ENCODE measurements around the gene LGALSL.

The LGALSL gene

DNA sequence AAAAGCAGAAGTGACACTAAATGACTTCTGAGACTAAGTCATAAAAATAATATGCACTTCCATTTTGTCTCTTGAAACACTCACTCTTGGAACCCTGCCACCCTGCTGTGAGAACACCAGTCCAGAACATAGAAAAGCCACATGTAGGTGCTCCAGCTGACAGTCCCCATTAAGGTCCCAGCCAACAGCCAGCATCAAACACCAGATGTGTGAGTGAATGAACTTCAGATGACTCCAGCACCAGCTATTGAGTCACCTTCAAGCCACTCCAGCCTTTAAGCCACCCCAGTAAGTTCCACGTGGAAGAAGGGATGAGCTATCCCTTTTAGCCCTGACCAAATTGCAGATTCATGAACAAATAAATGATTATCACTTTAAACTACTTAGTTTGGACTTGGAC is 31.5 kb upstream of the LGALSL start:
- DNase-seq, result no peak
- Histone ChIP-seq H3K36me3 (no peaks in the 10 kb centered on the region), H3K27me3 (no peaks in the 10 kb centered on the region), H3K4me1 (no peaks in the 10 kb centered on the region), H3K9me3 (no peaks in the 10 kb centered on the region), H3K4me3 (ENCODE audit: low read depth, low read length) (no peak overlapping the region)
- TF ChIP-seq, protein P1, sequence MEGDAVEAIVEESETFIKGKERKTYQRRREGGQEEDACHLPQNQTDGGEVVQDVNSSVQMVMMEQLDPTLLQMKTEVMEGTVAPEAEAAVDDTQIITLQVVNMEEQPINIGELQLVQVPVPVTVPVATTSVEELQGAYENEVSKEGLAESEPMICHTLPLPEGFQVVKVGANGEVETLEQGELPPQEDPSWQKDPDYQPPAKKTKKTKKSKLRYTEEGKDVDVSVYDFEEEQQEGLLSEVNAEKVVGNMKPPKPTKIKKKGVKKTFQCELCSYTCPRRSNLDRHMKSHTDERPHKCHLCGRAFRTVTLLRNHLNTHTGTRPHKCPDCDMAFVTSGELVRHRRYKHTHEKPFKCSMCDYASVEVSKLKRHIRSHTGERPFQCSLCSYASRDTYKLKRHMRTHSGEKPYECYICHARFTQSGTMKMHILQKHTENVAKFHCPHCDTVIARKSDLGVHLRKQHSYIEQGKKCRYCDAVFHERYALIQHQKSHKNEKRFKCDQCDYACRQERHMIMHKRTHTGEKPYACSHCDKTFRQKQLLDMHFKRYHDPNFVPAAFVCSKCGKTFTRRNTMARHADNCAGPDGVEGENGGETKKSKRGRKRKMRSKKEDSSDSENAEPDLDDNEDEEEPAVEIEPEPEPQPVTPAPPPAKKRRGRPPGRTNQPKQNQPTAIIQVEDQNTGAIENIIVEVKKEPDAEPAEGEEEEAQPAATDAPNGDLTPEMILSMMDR (IDR thresholded peaks at IDR 0.05; ENCODE audit: low read depth, low read length), result no peak

DNA sequence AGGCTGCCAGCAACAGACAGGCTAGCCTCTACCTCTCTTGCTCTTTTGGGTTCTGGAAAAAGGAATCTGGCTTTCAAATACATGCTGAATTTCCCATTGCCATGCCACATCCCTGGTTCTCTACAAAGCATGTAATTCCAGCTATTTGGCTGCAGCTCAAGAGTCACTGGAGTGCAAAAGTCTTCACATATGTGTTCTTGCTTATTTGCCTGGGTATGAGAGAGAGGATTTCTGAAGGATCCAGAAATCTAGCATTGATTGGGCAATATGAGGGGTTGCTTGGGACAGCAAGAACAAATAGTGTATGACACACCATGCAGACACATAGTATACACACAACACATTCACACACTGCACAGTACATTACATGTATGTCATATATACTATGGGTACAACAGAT is 30.7 kb upstream of the LGALSL start:
- DNase-seq, result no peak
- no peaks in the 10 kb centered on the region for H3K27me3 ChIP-seq
- no peaks in the 10 kb centered on the region for H3K4me1 ChIP-seq
- H3K36me3 ChIP-seq, result no peaks in the 10 kb centered on the region
- TF ChIP-seq, protein P1 (IDR thresholded peaks at IDR 0.05; ENCODE audit: low read depth, low read length), result no peak
- no peaks in the 10 kb centered on the region for H3K9me3 ChIP-seq
- H3K4me3 ChIP-seq (ENCODE audit: low read depth, low read length), result no peak overlapping the region

DNA sequence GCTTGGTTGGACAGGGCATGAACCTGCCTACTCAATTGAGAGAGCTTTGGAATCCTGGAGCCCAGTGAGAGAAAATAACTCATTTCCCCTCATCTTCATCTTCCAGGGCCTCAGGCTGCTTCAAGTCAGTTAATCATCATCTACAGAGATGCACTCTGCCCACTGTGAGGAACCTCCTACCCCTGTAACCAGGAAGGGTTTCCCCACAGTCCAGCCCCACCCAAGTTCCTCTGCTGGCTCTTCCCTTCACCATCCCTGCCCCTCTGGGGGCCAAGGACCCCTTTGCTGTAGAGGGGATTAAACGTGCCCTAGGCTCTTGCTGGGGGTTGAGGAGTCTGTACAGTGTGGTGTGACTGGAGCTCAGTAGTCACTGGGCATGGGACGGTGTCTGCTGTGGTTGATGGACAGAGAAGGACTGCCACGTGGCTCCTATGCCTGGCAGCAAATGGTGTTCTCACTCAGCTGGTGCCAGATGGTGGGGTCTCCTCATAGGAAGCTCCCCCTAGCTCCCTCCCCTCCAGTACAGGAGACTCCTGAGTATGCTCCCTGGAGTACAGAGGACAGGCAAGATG is 29.5 kb upstream of the LGALSL start:
- no peak overlapping the region for H3K4me3 ChIP-seq (ENCODE audit: low read depth, low read length)
- DNase-seq, result no peak
- no peaks in the 10 kb centered on the region for H3K27me3 ChIP-seq
- H3K36me3 ChIP-seq, result no peaks in the 10 kb centered on the region
- TF ChIP-seq, protein P1 (IDR thresholded peaks at IDR 0.05; ENCODE audit: low read depth, low read length), result no peak
- H3K9me3 ChIP-seq, result no peaks in the 10 kb centered on the region
- no peaks in the 10 kb centered on the region for H3K4me1 ChIP-seq

DNA sequence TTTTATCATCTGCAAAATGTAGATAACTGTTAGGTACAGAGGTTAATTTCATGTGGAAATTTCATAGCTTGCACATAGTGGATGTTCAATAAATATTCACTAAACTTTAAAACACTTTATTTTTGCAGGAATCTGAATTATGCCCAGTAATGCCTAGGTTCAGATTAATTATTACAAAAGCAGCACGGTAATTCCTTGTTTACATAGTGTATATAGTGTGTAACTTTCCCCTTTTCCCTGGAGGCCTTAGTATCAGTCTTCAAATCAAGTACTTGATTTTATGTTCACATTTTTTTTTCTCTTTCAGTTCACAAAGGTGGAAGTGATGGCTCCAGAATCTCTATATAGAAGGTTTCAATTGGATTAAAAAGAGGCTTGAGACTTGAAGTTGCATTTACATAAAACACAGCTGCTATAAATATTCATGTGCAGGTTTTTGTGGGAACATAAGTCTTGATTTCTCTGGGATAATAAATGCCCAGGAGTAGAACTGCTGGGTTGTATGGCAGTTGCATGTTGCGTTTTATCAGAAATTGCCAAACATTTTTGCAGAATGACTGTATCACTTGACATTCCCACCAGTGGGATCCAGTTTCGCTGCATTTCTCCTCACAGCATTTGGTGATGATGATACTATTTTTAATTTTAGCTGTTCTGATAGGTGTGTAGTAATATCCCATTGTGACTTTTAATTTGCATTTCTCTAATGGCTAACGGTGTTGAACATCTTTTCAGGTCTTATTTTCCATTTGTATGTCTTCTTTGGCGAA is 27.6 kb upstream of the LGALSL start:
- no peaks in the 10 kb centered on the region for H3K4me1 ChIP-seq
- H3K36me3 ChIP-seq, result no peaks in the 10 kb centered on the region
- no peak for DNase-seq
- H3K27me3 ChIP-seq, result no peaks in the 10 kb centered on the region
- no peak overlapping the region for H3K4me3 ChIP-seq (ENCODE audit: low read depth, low read length)
- TF ChIP-seq, protein P1 (IDR thresholded peaks at IDR 0.05; ENCODE audit: low read depth, low read length), result no peak
- H3K9me3 ChIP-seq, result no peaks in the 10 kb centered on the region

DNA sequence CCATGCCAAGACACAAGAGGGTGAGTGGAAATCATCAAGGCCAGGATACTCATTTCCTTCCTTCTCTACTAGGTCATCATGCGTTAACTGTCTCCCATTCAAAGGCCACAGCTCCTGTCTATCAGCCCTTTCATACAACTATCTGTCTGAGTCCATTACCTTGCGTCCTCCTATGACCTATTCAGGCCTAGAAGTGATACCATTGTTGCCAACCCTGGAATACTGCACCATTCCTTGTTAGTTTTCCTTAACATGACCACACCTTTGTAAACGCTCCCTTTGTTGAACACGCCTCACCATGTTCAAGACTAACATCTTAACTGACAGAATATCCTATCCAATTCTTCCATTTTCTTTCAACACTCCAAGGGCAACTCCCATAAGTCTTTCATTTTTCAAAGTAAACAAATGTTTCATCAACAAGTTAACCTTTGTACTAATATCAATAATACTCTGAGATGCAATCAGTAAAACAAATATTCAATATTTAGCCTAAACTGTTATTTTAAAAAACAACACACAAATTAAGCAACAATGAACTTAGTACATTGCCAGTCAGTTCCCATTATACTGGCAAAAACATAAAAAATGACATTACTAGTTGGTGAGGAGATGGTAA is 19.8 kb upstream of the LGALSL start:
- no peak for DNase-seq
- TF ChIP-seq, protein P1 (IDR thresholded peaks at IDR 0.05; ENCODE audit: low read depth, low read length), result no peak
- Histone ChIP-seq H3K4me3 (ENCODE audit: low read depth, low read length) (no peak overlapping the region), H3K9me3 (no peaks in the 10 kb centered on the region), H3K36me3 (no peaks in the 10 kb centered on the region), H3K4me1 (no peaks in the 10 kb centered on the region), H3K27me3 (no peaks in the 10 kb centered on the region)

DNA sequence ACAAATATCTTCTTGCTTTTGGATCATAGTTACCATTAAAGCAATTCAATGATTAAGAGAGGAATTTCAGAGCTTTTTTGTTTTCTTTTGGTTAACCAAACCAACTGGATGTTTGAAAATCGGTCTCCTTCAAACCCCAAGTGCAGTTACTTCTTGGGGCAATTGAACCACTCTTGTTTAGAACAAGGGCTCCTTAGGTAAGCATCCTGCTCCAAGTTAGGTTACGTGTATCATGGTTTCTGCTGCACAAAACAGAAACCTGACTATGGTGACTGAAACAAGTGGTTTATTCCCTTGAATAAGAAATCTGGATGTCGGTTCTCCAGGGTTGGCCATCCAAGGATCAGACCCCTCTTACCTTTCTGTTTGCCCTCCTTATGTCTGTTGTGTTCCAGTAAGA is 16.1 kb upstream of the LGALSL start:
- Histone ChIP-seq H3K36me3 (no peaks in the 10 kb centered on the region), H3K4me1 (no peaks in the 10 kb centered on the region), H3K9me3 (no peaks in the 10 kb centered on the region), H3K27me3 (no peaks in the 10 kb centered on the region), H3K4me3 (ENCODE audit: low read depth, low read length) (no peak overlapping the region)
- no peak for DNase-seq
- TF ChIP-seq, protein P1 (IDR thresholded peaks at IDR 0.05; ENCODE audit: low read depth, low read length), result no peak
